ENCODE results near the gene ACIN1.

The ACIN1 gene

DNA sequence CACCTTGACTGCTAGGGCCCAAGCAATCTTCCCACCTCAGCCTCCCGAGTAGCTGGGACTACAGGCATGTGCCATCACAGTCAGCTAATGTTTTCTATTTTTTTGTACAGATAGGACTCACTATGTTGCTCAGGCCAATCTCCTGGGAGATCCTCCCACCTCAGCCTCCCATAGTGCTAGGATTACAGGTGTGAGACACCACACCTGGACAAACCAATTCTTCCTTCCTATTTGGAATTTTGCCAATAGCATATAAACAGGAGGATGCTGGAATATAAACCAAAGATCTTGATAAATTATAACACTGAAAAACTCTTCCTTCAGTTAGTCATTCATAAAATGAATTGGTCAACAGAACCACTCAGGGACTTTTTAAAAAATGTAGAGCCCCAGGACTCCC, 8.4 kb downstream of the ACIN1 start:
- no peak for DNase-seq (ENCODE audit: low read depth in 2 of 2)

DNA sequence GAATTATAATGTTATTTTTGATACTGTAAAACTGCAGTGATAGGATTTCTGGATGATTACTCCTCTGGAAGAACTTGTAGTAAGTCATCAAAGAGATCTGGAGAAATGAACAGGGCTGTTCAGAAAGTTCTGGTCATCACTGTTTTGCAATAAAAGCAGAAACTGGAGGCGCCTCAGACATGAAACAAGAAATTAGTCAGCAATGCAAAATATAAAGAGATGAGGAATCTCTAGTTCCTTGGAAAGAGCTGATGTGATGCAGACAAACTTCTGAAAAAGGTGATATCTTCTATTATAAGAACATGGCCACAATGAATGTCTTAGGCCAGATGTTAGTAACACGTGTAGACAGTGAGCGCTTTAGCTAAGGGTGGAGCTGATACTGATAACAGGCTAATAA, 9.5 kb downstream of the ACIN1 start:
- DNase-seq (ENCODE audit: low read depth in 2 of 2) = no peak

DNA sequence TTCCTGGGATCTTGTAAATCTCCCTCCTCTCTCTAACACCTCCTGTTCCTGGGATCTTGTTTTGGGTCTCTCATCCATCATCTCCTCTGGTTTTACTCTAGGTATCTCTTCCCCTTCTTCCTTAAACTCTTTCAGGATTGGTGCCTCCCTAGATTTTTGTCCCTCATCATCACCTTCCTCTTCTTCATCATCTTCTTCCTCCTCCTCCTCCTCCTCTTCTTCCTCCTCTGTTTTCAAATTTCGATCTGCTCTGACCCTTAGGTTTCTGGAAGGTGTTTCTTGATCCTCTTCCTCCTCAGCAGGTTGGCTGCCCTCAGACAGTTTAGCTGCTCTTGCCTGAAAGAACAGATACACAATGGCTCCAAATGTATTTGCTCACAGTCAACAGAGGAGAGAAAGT, 14.5 kb downstream of the ACIN1 start:
- no peak for DNase-seq (ENCODE audit: low read depth in 2 of 2)

- no peak for DNase-seq (ENCODE audit: low read depth in 2 of 2)
Observed at GRCh38 chr14:23079716-23080115, 15.2 kb downstream of the ACIN1 start.

DNA sequence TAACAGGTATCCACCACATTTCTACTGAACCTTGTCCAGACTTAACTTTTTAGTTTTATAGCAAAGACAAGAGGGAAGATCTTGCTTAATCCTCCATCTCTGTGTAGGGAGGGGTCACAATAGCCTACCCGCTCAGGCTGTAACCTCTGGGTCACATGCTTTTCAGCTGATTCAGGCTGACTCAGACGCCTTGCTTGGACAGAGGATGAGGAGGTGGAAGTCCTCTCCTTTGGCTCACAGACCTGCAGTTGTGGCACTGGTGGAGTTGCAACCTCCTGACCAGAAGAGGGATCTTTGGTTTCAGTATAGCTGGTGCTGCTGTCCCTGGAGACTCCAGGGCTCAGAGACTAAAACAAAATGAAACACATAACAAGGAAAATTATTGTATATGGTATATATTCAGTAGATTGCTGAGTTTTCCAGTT, 16.2 kb downstream of the ACIN1 start:
- DNase-seq (ENCODE audit: low read depth in 2 of 2) = peak in 1 of 2 experiments; percentile 49

GRCh38 chr14:23077962-23078361, 17.0 kb downstream of the ACIN1 start:
- no peak for DNase-seq (ENCODE audit: low read depth in 2 of 2)

DNA sequence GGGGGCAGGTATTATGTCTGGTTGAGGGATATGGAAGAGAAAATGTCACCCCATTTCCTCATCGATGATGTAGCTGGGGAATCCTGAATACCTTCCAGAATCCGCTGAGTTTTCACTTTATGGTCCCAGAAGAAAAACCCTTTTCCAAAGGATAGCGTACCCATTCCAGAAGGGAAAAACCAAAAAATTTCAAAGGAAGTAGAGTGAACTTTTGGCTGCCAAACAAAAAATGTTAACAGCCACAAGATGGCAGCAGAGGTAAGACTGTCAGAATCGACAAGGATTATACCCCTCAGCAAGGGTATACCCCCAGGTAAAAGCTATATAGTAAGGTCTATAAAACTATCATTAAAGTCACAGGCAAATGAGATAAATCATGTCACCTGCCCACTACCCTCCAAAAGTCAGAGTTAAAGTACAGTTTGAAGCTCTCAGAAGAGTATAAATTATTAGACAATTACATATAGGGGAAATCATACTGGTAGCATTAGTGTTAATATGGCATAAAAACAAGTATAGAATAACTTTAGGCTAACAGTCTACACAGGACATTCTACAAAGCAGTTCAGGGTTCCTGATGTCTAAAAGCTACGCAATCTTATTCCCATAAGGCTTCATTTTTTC, 18.0 kb downstream of the ACIN1 start:
- DNase-seq (ENCODE audit: low read depth in 2 of 2) = no peak

DNA sequence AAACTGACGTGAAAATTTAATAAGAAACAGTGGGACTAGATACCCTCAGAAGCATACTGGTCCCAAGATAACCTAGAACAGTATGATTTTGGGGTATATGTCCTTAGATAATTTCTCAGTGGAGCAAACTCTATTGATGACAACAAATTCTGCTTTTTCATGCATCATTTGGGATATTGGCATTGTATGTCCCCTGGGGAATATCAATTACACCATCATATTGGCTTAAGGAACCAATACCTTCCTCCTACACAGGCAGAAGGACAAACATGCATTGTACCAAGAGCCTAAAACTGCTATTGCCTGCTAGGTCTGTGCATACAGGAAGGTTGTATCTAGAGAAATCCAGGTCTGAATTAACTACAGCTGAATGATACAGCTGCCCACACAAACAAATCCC, 20.0 kb downstream of the ACIN1 start:
- no peak for DNase-seq (ENCODE audit: low read depth in 2 of 2)

DNA sequence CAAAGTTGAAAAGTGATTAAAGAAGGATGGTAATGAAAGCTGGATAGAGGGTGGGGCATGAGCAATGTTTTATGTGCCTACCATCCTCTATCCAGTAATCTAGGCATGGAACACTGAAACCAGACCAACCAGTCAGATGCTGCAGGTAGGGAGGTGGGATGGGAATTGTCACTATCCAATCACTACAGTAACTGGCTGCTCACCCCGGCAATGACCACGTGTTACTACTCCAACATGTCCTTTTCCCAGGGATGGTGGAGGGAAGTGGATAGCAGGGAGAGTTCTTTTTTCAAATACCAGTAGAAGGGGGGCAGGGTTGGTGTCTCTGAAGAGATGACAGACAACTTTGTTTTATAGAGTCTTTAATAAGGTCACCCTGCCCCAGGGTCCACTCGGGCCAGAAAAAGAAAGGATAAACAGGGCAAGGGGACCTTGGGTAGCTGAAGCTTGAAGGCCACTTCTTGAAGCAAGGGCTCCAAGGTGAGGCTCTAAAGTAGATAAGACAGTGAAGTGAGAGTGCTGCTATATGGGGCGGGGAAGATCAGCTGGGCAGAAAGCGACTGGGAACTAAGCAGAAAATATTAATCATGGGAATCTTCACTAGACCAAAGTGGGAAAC, 22.9 kb downstream of the ACIN1 start:
- no peak for DNase-seq (ENCODE audit: low read depth in 2 of 2)

- peak; percentile 75 for DNase-seq (ENCODE audit: low read depth in 2 of 2)
Observed at GRCh38 chr14:23071244-23071920, 23.6 kb downstream of the ACIN1 start.

DNA sequence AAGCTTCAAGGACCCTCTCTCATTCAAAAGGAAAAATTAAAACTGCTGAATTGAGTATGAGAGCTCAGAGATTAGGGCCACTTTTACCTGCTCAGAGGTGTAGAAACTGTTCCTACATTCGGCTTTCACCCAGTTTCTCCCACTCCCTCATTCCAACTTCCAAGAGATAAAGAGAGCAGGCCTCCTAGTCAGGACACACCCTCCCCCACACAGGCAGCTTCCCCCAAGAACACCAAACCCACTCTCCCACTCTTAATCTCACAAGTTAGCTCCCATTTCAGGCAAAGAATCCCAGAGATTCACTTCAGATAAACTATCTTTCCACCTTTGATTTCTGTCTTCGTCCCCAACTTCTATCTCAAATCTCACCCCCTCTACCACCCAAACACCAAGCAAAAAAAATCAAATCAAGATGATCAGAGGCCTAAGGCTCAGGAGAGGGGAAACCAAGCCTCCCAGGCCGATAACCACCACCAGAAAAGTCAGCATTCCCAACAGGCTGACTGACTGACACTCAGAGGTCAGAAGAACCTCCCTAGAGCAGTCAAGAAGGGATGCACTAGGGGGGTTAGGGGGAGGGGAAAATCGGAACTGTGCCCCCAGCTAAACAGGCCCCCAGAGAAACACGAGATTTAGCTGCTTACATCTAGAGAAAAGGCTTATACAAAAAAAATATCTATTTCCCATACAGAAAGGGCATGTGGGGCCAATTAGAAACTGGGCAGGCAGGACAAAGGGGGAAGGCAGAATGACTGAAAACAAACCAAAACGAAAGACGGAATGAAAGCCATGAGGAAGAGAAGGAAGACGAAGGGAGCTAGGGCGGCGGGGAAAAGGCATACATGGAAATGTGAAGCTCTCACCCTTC, 24.4 kb downstream of the ACIN1 start:
- DNase-seq (ENCODE audit: low read depth in 2 of 2) = no peak

DNA sequence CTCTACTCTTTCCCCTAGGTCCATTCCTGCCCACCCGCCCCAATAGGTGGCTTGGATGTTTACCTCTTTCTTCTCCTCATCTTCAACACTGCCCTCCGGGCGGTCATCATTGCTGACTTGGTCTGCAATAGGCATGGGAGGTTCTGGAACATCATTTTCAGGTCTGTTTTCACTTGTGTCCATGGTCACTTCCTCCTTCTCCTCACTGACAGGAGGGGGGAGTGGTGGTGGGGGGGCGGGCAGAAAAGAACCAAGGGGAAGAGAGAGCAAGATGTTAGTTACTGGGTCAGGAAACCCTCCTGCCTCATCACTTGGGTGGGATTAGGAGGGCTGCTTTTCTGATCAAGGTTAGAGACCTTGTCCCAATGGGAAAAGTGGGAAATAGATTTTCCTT, 25.5 kb downstream of the ACIN1 start:
- no peak for DNase-seq (ENCODE audit: low read depth in 2 of 2)

GRCh38 chr14:23068789-23069412, 26.0 kb downstream of the ACIN1 start:
- DNase-seq (ENCODE audit: low read depth in 2 of 2) = peak; percentile 79 to 84

GRCh38 chr14:23067847-23068788, 26.8 kb downstream of the ACIN1 start:
- no peak for DNase-seq (ENCODE audit: low read depth in 2 of 2)

DNA sequence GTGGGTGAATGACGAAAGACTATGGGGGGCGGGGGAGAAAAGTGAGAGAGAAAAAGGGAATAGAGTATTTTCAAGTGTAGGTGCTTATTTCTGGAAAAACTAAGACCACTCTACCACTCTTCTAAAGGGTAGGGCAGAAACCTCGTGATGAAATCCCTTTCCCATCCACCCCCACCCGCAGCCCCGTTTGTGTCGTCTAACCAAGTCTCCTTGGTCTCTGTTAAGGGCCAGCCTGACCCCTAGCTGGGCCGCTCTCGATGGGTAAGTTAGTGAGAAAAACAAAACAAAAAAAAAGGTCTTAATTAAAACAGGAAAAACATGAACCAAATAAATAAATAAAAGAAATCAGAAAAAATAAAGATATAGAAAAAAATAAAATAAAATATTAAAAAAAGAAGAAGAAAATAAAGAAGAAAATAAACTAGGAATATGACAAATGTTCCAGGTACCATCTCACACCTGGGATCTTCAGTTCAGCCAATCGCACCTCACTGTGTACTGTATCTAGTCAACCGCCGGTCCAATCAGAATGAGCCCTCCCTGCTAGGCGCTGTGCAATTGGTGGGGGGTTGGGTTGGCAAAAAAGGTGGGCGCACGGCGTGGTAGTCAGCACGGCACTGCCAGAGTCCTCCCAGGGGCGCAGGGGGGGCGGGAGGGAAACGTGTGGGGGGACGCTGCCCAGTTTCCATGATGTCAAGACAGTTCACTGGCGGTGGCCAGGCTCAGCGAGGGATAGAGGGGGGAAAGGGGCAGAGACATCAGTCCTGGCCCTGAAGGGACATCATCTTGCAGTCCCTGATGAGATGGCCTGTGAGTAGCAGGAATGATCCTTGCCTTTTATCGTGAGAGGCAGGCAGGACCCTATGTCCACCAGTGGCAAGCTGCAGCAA, 27.8 kb downstream of the ACIN1 start:
- no peak for DNase-seq (ENCODE audit: low read depth in 2 of 2)

DNA sequence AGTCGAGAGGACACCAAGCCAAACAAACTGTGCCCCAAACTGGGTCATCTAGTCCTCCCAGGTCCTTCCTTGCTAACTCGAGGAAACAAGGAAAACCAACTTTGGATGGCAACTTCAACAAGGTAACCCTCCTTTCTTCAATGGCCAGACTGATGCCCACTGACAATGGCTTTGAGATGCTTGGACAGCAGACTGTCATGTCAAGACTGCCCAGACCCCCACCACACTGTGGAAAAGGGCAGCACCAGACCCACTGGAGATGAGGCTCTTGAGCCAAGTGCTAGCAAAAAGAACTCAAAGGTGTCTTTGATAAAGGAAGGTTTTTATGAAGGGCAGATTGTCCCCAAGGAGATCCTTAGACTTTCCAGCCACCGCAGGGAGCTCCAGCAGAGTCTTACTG, 28.6 kb downstream of the ACIN1 start:
- no peak for DNase-seq (ENCODE audit: low read depth in 2 of 2)

DNA sequence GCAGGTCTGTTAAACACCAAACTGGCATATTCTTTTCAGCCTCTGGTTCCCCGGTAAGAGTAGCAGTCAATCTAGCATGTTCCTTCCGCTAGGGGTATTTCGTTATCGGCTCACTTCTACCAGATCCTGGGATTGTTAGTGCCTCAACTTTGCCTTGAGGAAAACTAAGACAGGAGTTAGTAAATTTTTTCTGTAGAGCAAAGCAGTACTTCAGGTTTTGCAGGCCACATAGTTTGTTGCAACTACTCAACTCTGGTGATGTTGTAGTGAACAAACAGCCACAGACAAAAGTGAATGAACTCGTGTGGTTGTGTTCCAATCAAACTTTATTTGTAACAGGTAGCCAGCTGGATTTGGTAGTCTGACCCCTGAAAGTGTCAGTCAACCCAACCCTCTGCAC, 31.3 kb downstream of the ACIN1 start:
- DNase-seq (ENCODE audit: low read depth in 2 of 2) = no peak

DNA sequence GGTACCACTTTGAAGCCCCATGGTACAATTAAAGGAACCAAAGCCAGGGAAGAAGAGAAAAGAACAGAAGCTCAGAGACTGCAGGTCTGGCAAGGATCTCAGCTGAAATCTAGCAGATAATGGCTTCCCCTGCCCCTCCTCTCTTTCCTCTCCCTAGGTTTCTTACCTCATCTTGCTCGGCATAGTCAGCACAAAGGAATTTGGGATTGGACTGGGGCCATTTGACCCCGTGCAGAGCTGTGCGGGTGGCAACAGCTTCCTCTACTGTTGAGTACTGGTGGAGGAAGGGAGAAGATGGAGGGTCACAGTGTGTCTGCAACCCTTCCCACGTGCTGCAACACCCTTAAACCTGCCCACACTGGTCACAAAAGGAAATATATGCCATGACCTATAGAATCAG, 32.9 kb downstream of the ACIN1 start:
- peak; percentile 89 to 91 for DNase-seq (ENCODE audit: low read depth in 2 of 2)

DNA sequence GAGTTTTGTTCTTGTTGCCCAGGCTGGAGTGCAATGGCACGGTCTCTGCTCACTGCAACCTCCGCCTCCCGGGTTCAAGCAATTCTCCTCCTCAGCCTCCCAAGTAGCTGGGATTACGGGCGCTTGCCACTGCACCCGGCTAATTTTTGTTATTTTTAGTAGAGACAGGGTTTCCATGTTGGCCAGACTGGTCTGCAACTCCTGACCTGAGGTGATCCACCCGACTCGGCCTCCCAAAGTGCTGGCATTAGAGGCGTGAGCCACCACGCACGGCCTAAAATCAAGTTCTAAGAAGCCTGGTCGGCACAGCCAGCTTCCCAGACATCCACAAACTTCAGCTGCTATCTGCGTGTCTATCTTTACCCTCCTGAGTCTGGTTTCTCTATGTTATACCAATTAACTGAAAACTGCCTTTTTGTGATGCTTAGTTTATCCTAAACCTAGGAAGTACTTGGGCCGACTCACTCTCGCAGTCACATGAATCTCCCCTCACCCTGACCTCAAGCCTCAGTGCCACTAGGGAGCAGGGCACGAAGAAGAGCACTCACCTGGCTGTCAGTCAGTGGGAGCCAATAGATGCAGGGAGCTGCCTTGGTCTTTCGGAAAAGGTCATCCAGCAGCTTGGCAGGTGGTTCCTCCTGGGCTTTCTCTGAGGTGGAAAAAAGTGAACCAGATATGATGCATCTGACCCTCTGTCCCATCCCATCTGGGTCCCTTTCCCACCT, 34.2 kb downstream of the ACIN1 start:
- DNase-seq (ENCODE audit: low read depth in 2 of 2) = no peak
